Stomach (tissue), 4 donors: ENCODE data around the gene MUC22.
"Not testable (repeated sequence)": the region's sequence is repeated elsewhere in the genome, so short reads cannot be mapped to it uniquely, and the experiment has no call there.

Source experiments
- CTCF ChIP-seq, 7 experiments: fragments of 450-650 bp in 4 of 7; fragments of 200-600 bp in 3 of 7; sonication (generic) in 3 of 7; IDR thresholded peaks; one replicate each; pipeline ENCODE4 v1.5.1; 2016 to 2019; ENCODE audit warnings: antibody characterized with exemption in 7 of 7, control low read depth in 2 of 7, mild to moderate bottlenecking in 1 of 7
- EP300 ChIP-seq: sonication (generic); formaldehyde crosslinking; IDR thresholded peaks from one replicate; pipeline ENCODE4 v1.6.1; 2017; ENCODE audit warnings: antibody characterized with exemption
- POLR2A ChIP-seq, 4 donors: fragments of 450-650 bp; IDR thresholded peaks; one replicate each; pipeline ENCODE4 v1.6.1; 2016; ENCODE audit warnings: antibody characterized with exemption in 4 of 4, control low read depth in 2 of 4, mild to moderate bottlenecking in 1 of 4, moderate library complexity in 1 of 4
- POLR2AphosphoS5 ChIP-seq, 3 donors: sonication (generic); formaldehyde crosslinking; IDR thresholded peaks; one replicate each; pipeline ENCODE4 v1.6.1; 2016; ENCODE audit warnings: antibody characterized with exemption in 3 of 3

- not testable (repeated sequence) for TF ChIP-seq POLR2AphosphoS5 (IDR thresholded peaks at IDR 0.05); CTCF (IDR thresholded peaks at IDR 0.05); POLR2A (IDR thresholded peaks at IDR 0.05); EP300
These were observed 56.8 kb downstream of the MUC22 start for GRCh38 chr6:31067028-31067427.
